HEK293T (cell line): ENCODE measurements around the gene TEP1.
A peak's percentile ranks its signal among the peaks of the same experiment; 100 is the strongest.

Experiments
- CTCF ChIA-PET: fragments of 350-600 bp; formaldehyde crosslinking; extraction: SDS; loops from one replicate; lab custom pipeline; 2021; ENCODE audit warnings: antibody characterized with exemption, inconsistent platforms; lab: Yijun Ruan, JAX
- POLR2A ChIA-PET: fragments of 350-600 bp; formaldehyde crosslinking; extraction: SDS; loops from one replicate; lab custom pipeline; 2020; ENCODE audit warnings: antibody characterized with exemption, inconsistent platforms; lab: Yijun Ruan, JAX
- DNase-seq: peaks from one replicate; pipeline ENCODE4 v3.0.0; 2012; ENCODE audit warnings: mixed read lengths; ENCODE audit errors: extremely low spot score
- ARNT ChIP-seq: fragments of 450-650 bp; IDR thresholded peaks from 2 replicates; pipeline ENCODE4 v1.6.1; 2017; ENCODE audit warnings: mild to moderate bottlenecking
- BHLHE40 ChIP-seq: fragments of 450-650 bp; IDR thresholded peaks from 2 replicates; pipeline ENCODE4 v1.6.1; 2016; ENCODE audit warnings: mild to moderate bottlenecking, moderate library complexity, borderline replicate concordance
- CTBP1 ChIP-seq: fragments of 450-650 bp; IDR thresholded peaks from 2 replicates; pipeline ENCODE4 v1.6.1; 2016; ENCODE audit warnings: borderline replicate concordance
- ELF4 ChIP-seq: fragments of 450-650 bp; IDR thresholded peaks from 2 replicates; pipeline ENCODE4 v1.6.1; 2017; ENCODE audit warnings: antibody characterized with exemption
- FOXA1 ChIP-seq: fragments of 450-650 bp; IDR thresholded peaks from 2 replicates; pipeline ENCODE4 v1.6.1; 2016; ENCODE audit warnings: mild to moderate bottlenecking
- FOXK2 ChIP-seq: fragments of 450-650 bp; IDR thresholded peaks from 2 replicates; pipeline ENCODE4 v1.6.1; 2016; ENCODE audit warnings: mild to moderate bottlenecking
- FOXM1 ChIP-seq: fragments of 450-650 bp; IDR thresholded peaks from 2 replicates; pipeline ENCODE4 v1.6.1; 2017; ENCODE audit warnings: mild to moderate bottlenecking, borderline replicate concordance
- HDGF ChIP-seq: fragments of 450-650 bp; IDR thresholded peaks from 2 replicates; pipeline ENCODE4 v1.6.1; 2017; ENCODE audit warnings: antibody characterized with exemption, borderline replicate concordance
- L3MBTL2 ChIP-seq: fragments of 450-650 bp; conservative IDR thresholded peaks from 2 replicates; pipeline ENCODE4 v1.6.1; 2016; ENCODE audit warnings: mild to moderate bottlenecking
- LEF1 ChIP-seq: fragments of 450-650 bp; IDR thresholded peaks from 2 replicates; pipeline ENCODE4 v1.6.1; 2017; ENCODE audit warnings: mild to moderate bottlenecking, borderline replicate concordance
- NFRKB ChIP-seq: fragments of 450-650 bp; IDR thresholded peaks from 2 replicates; pipeline ENCODE4 v1.6.1; 2016; ENCODE audit warnings: mild to moderate bottlenecking, moderate library complexity
- SP1 ChIP-seq: fragments of 450-650 bp; IDR thresholded peaks from 2 replicates; pipeline ENCODE4 v1.6.1; 2017
- SUZ12 ChIP-seq: fragments of 450-650 bp; IDR thresholded peaks from 2 replicates; pipeline ENCODE4 v1.6.1; 2016; ENCODE audit warnings: mild to moderate bottlenecking
- TARDBP ChIP-seq: fragments of 450-650 bp; IDR thresholded peaks from 2 replicates; pipeline ENCODE4 v1.6.1; 2016
- ZNF384 ChIP-seq: fragments of 450-650 bp; IDR thresholded peaks from 2 replicates; pipeline ENCODE4 v1.6.1; 2016
- TF ChIP-seq, protein P1 (sequence below): fragments of 450-650 bp; IDR thresholded peaks from 2 replicates; pipeline ENCODE4 v1.6.1; 2016

The TEP1 gene

DNA sequence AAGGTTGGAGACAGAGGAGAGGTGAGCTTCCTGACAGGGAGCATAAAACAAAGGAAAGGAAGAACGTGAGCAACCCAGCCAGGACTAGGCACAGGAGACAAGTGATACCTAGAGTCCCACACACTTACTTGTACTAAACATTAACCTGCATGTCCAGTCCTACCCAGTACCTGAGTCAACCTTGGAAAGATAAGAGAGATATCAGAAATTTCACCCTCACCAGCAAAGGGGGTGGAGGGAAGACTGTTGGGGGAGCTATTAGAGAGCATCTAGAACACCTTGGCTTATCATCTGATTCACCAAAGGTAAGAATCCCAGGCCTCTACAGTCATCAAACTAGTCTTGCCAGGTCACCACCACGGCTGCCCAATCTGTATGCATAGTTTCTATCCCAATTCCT, 11.6 kb upstream of the TEP1 start:
- DNase-seq = no peak
- TF ChIP-seq SUZ12 (no peak), HDGF (no peak), CTBP1 (no peak), ELF4 (no peak), LEF1 (no peak), FOXK2 (no peak), TARDBP (no peak), NFRKB (no peak)
- ChIA-PET CTCF (interaction anchor here (1.8 kb wide), 1 partner anchor 9 kb away, joined by 10 read pairs; no protein-coding TSS in a partner anchor), POLR2A (interaction anchor here (0.8 to 1.2 kb wide), 3 partner anchors 9 to 37 kb away, joined by 3 to 6 read pairs (median 3); partner anchors contain the start of genes APEX1, OSGEP and PIP4P1)

DNA sequence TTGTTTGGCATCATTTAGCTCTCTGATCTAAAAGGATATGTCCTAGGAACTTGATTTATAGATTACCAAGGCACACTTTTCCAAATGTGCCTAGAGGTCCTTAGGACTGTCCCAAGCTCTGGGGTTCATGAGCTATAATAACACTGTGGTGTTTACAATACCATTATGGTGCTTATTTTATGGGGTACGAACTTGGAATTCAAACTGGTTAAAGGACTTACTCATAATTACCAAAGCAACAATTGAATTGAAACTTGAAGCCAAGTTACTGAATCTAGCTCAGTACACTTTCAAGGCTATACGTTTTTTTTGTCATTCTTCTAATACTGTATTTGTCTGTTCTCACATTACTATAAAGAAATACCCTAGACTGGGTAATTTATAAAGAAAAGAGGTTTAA, 9.6 kb upstream of the TEP1 start:
- ChIA-PET CTCF (interaction anchor here (0.6 to 1.0 kb wide), 3 partner anchors 186 to 617 kb away, joined by 3 read pairs; no protein-coding TSS in a partner anchor), POLR2A (interaction anchor here (1.4 to 2.1 kb wide), 4 partner anchors 10 to 80 kb away, joined by 3 to 5 read pairs (median 5); partner anchors contain the start of genes PARP2, PIP4P1 and TEP1)
- DNase-seq = no peak
- TF ChIP-seq, protein P1, sequence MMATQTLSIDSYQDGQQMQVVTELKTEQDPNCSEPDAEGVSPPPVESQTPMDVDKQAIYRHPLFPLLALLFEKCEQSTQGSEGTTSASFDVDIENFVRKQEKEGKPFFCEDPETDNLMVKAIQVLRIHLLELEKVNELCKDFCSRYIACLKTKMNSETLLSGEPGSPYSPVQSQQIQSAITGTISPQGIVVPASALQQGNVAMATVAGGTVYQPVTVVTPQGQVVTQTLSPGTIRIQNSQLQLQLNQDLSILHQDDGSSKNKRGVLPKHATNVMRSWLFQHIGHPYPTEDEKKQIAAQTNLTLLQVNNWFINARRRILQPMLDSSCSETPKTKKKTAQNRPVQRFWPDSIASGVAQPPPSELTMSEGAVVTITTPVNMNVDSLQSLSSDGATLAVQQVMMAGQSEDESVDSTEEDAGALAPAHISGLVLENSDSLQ = peak; percentile 34
- no peak for TF ChIP-seq L3MBTL2

- no peak for DNase-seq
- CTCF ChIA-PET = interaction anchor here (1.0 to 1.1 kb wide), 2 partner anchors 11 to 188 kb away, joined by 3 to 4 read pairs; no protein-coding TSS in a partner anchor
- POLR2A ChIA-PET = interaction anchor here (1.5 to 2.1 kb wide), 4 partner anchors 34 to 78 kb away, joined by 3 to 10 read pairs (median 5); partner anchors contain the start of genes APEX1, OSGEP, PARP2 and PIP4P1
- TF ChIP-seq LEF1 = no peak
- TF ChIP-seq ELF4 = no peak
- no peak for TF ChIP-seq ARNT
- no peak for TF ChIP-seq FOXM1
- no peak for TF ChIP-seq NFRKB
- TF ChIP-seq BHLHE40 = no peak
- no peak for TF ChIP-seq SP1
- TF ChIP-seq, protein P1 = no peak
- TF ChIP-seq HDGF = no peak
- TF ChIP-seq ZNF384 = no peak
- TF ChIP-seq CTBP1 = no peak
- TF ChIP-seq TARDBP = no peak
- no peak for TF ChIP-seq FOXK2
- TF ChIP-seq SUZ12 = no peak
- no peak for TF ChIP-seq L3MBTL2
- TF ChIP-seq FOXA1 = no peak
These were observed 8.0 kb upstream of the TEP1 start for GRCh38 chr14:20421267-20421666.

DNA sequence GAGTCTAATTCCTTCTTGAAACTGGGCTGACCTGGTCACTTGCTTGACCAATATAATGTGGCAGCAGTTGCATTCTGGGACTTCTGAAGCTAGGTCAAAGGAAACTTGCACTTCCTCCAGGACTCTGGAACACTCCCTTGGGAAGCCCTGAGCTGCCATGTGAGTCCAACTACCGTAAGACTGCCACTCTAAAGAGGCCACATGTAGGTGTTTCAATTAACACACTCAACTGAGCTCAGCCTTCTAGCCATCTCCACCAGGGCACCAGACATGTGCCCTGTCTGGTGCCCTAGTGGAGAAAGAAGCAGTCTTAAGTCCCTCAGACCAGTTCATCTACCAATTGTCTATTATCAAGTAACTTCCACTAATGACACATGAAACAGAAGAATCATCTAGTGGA, 6.1 kb upstream of the TEP1 start:
- CTCF ChIA-PET = no interaction called here
- POLR2A ChIA-PET = interaction anchor here (1.0 to 1.9 kb wide), 2 partner anchors 42 to 50 kb away, joined by 3 to 4 read pairs; partner anchors contain the start of gene PIP4P1
- TF ChIP-seq BHLHE40 = no peak
- TF ChIP-seq NFRKB = no peak
- TF ChIP-seq, protein P1 = no peak
- TF ChIP-seq L3MBTL2 = no peak
- no peak for TF ChIP-seq LEF1
- no peak for TF ChIP-seq SUZ12
- TF ChIP-seq CTBP1 = no peak
- TF ChIP-seq ZNF384 = no peak
- TF ChIP-seq FOXA1 = no peak
- TF ChIP-seq HDGF = no peak
- TF ChIP-seq TARDBP = no peak
- TF ChIP-seq ARNT = no peak
- no peak for TF ChIP-seq FOXM1
- DNase-seq = no peak

DNA sequence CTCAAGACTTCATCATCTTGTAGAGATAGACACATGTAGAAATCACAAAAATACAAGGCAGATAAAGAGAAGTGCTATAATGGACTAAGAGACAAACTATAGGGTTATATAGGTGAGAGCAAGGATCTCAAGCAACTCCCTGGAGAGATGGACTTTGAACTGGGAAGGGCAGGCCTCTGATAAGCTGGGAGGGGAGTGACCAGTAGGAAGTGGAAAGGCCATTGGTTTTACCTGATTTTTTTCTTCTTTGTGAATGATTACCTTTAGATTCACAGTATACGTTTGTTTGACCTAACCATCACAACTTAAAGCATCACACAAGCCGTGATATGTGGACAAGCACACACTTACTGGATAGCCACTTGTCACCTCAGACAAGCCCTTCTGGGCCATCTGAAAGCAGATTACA, 5.2 kb upstream of the TEP1 start:
- no peak for TF ChIP-seq SP1
- no peak for TF ChIP-seq NFRKB
- no peak for TF ChIP-seq ELF4
- TF ChIP-seq FOXM1 = no peak
- TF ChIP-seq FOXA1 = no peak
- TF ChIP-seq, protein P1 = no peak
- TF ChIP-seq ARNT = no peak
- no peak for TF ChIP-seq TARDBP
- no peak for TF ChIP-seq CTBP1
- TF ChIP-seq FOXK2 = no peak
- no peak for TF ChIP-seq SUZ12
- TF ChIP-seq HDGF = no peak
- TF ChIP-seq ZNF384 = no peak
- no peak for TF ChIP-seq L3MBTL2
- TF ChIP-seq BHLHE40 = no peak
- TF ChIP-seq LEF1 = no peak
- ChIA-PET POLR2A (interaction anchor here (1.9 to 2.4 kb wide), 2 partner anchors 37 to 43 kb away, joined by 4 to 9 read pairs; partner anchors contain the start of genes APEX1, OSGEP and PIP4P1), CTCF (no interaction called here)
- DNase-seq = no peak
